A549 treated with Mapracorat at 1 μM for 4 hours (cell line): ENCODE measurements around the gene AVP. TPM values are rescaled to one million over a fixed set of nuclear protein-coding genes. Genes with fewer than 3 reads are reported as not detected.

ENCODE experiments used
- total RNA-seq: library from RNA; stranded (reverse); fragments of 200-300 nt; extraction: Qiagen RNA extraction; gene quantifications from 5 replicates; pipeline ENCODE4 v1.2.3, GENCODE V29; 2022

Gene AVP, protein sequence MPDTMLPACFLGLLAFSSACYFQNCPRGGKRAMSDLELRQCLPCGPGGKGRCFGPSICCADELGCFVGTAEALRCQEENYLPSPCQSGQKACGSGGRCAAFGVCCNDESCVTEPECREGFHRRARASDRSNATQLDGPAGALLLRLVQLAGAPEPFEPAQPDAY
- not detected in 5 replicates for total RNA-seq

DNA sequence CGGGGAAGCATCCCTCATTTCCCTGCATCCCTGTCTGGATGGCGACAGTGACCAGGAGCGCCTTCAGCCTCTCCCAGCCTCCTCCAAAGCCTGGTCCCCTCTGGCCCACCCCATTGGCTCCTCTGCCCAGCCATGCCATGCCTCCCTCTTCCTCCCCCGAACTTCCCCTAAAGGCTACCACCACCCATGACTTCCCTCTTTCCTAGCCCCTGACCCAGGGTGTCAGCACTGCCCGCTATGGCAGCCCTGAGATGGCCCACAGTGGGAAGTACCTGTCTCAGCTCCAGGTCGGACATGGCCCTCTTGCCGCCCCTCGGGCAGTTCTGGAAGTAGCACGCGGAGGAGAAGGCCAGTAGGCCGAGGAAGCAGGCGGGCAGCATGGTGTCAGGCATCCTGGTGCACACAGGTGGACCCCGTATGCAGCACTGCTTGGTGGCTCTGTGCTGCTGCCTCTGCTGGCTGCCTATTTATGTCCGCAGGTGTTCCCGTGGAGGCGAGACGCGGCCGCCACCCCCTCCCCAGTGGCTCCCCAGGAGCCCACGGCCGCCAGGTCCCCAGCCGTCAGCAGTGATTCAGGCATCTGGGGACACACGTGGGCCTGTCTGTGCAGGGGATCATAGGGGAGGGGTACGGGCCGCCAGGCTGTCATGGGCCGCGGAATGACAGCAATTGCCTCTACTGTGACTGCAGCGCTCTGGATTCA, at the start of gene AVP:
AVP (minus strand) TSS at position 442 of the 703 bp plus-strand sequence; CDS start at position 392, 50 bp downstream.

GRCh38 chr20:3071610-3072529, 12.7 kb downstream of the AVP start, which contains the start of gene OXT:
TSS of gene OXT (plus strand) at chr20:3071620. CDS start at chr20:3071656, 36 bp downstream.

DNA sequence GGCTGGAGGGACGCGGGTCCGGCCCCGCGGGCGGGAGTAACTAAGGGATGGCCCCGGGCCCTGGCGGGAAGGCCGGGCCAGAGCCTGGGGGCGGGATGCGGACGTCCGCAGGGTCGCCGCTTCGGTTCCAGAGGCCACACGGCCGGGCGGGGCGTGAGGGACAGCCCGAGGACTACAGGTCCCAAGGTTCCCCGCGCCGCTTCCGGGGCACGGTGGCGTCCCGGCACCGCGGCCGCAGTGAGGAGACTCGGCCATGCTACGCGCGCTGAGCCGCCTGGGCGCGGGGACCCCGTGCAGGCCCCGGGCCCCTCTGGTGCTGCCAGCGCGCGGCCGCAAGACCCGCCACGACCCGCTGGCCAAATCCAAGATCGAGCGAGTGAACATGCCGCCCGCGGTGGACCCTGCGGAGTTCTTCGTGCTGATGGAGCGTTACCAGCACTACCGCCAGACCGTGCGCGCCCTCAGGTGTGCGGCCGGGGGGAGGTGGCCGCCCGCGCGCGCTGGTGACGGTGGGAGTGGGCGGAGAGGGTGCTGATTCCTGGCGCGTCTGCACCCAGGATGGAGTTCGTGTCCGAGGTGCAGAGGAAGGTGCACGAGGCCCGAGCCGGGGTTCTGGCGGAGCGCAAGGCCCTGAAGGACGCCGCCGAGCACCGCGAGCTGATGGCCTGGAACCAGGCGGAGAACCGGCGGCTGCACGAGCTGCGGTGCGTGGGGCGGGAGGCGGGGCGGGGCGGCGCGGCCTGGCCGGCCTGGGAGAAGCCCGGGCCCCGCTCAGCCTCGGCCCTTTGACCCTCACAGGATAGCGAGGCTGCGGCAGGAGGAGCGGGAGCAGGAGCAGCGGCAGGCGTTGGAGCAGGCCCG, 38.5 kb downstream of the AVP start, which contains the start of gene MRPS26:
MRPS26 (plus strand) TSS at position 237 of the 861 bp plus-strand sequence; CDS start at position 254, 17 bp downstream.

DNA sequence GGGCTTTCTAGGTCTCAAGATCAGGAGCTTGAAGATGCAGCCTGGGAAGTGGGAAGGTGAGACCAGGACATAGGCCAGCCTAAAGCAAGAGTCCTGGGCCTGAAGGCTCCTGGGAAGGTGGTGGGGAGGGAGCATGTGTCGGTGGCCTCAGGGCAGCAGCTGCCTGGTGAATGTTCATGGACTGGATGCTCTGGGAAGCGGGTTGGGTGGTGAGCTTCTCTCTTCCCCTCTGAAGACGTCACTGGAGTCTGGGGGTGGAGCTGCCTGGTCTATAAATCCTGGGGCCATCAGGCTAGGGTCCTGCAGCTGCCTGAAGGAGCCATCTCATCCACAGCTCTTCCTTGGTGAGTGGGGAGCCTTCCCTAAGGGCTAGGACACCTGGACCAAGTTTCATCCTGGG, 41.2 kb downstream of the AVP start, which contains the start of gene GNRH2:
GNRH2 (plus strand) TSS at position 301 of the 400 bp plus-strand sequence. CDS start 793 bp downstream, outside the sequence.

Other genes starting within 250 kb of the AVP start
- gene PCED1A, start 244.1 kb downstream of the AVP start, total RNA-seq: 17.6 to 28.9 TPM (median 26.2 TPM) in 5 replicates
- gene VPS16, start 244.0 kb downstream of the AVP start, total RNA-seq: 24.5 to 36.5 TPM (median 33.8 TPM) in 5 replicates
- gene PTPRA, start 211.2 kb downstream of the AVP start, total RNA-seq: 33.7 to 41.1 TPM (median 38.3 TPM) in 5 replicates
- 0.41 TPM in 1 of 5 replicates, not detected in the others for gene GNRH2, start 41.1 kb downstream of the AVP start, total RNA-seq
- gene MRPS26, start 38.7 kb downstream of the AVP start, total RNA-seq: 107 to 165 TPM (median 150 TPM) in 5 replicates
- gene OXT, start 13.1 kb downstream of the AVP start, total RNA-seq: not detected in 5 replicates
- gene FASTKD5, start 75.1 kb upstream of the AVP start, total RNA-seq: 47.0 to 51.4 TPM (median 50.9 TPM) in 5 replicates
- gene UBOX5, start 75.1 kb upstream of the AVP start, total RNA-seq: 4.5 to 5.7 TPM (median 5.4 TPM) in 5 replicates
- gene LZTS3, start 88.8 kb upstream of the AVP start, total RNA-seq: 4.0 to 5.5 TPM (median 5.2 TPM) in 5 replicates
- gene DDRGK1, start 120.0 kb upstream of the AVP start, total RNA-seq: 73.3 to 106 TPM (median 95.1 TPM) in 5 replicates
- 126 to 143 TPM (median 130 TPM) in 5 replicates for gene ITPA, start 124.8 kb upstream of the AVP start, total RNA-seq
- 8.7 to 10.7 TPM (median 9.9 TPM) in 5 replicates for gene SLC4A11, start 154.5 kb upstream of the AVP start, total RNA-seq